Breast epithelium (tissue), 4 donors: ENCODE measurements around the gene MAP2K5. TPM values are rescaled to one million over a fixed set of nuclear protein-coding genes. Genes with fewer than 3 reads are reported as not detected.

ENCODE experiments used
- DNase-seq, 2 donors: peaks; one replicate each; pipeline ENCODE4 v3.0.0-alpha.2; 2019; ENCODE audit warnings: low spot score in 2 of 2
- H3K27ac ChIP-seq, 2 donors: fragments of 200-600 bp; sonication (generic) in 1 of 2; one replicate each; pipeline ENCODE4 v1.5.1; 2016 to 2019; ENCODE audit warnings: mild to moderate bottlenecking in 1 of 2
- H3K27me3 ChIP-seq, 2 donors: fragments of 200-600 bp; sonication (generic) in 1 of 2; one replicate each; pipeline versions ENCODE4 v1.5.1 to v1.6.0; 2017 to 2019; ENCODE audit warnings: control low read depth in 1 of 2, mild to moderate bottlenecking in 1 of 2
- H3K36me3 ChIP-seq: fragments of 200-600 bp; one replicate; pipeline ENCODE4 v1.5.1; 2019
- H3K4me1 ChIP-seq, 2 donors: fragments of 200-600 bp; sonication (generic); one replicate each; pipeline ENCODE4 v1.5.1; 2016 to 2019; ENCODE audit warnings: control low read depth in 1 of 2
- H3K4me3 ChIP-seq, 3 donors: fragments of 200-600 bp; sonication (generic); 1 replicate in 2 of 3; 2 replicates in 1 of 3; pipeline ENCODE4 v1.5.1; 2016 to 2019; ENCODE audit warnings: mild to moderate bottlenecking in 3 of 3, moderate library complexity in 2 of 3
- H3K9me3 ChIP-seq, 2 donors: fragments of 200-600 bp; sonication (generic) in 1 of 2; one replicate each; pipeline ENCODE4 v1.5.1; 2016 to 2019; ENCODE audit warnings: control low read depth in 1 of 2
- CTCF ChIP-seq, 3 donors: fragments of 450-650 bp; IDR thresholded peaks; one replicate each; pipeline ENCODE4 v1.5.1; 2016 to 2017; ENCODE audit warnings: antibody characterized with exemption in 3 of 3, mild to moderate bottlenecking in 3 of 3, moderate library complexity in 3 of 3
- POLR2A ChIP-seq: fragments of 450-650 bp; IDR thresholded peaks from one replicate; pipeline ENCODE4 v1.6.1; 2016; ENCODE audit warnings: antibody characterized with exemption, mild to moderate bottlenecking, moderate library complexity
- POLR2AphosphoS5 ChIP-seq, 3 donors: sonication (generic); formaldehyde crosslinking; IDR thresholded peaks; one replicate each; pipeline ENCODE4 v1.6.1; 2017; ENCODE audit warnings: antibody characterized with exemption in 3 of 3
- intact Hi-C: fragments of 100-400 bp; cut with DNase I; formaldehyde crosslinking; loops from one replicate; pipeline ENCODE4 v1.15.1; 2023; ENCODE audit warnings: low total_unique reads
- total RNA-seq, 3 donors: library from RNA; depleted of rRNA; stranded (reverse); fragments of >200 nt; gene quantifications; one replicate each; pipeline ENCODE4 v1.1.0, GENCODE V29; 2016

MAP2K5 gene
- total RNA-seq, 3 donors from 2014 or later, result 13.8 to 15.1 (median 14.0) TPM

- no peaks in the 10 kb centered on the region for H3K9me3 ChIP-seq
- intact Hi-C loops, result no loop called here
- H3K27me3 ChIP-seq, result no peaks in the 10 kb centered on the region
- H3K4me1 ChIP-seq, result no peaks in the 10 kb centered on the region
- DNase-seq, result no peak
- TF ChIP-seq POLR2A (no peak), CTCF (IDR thresholded peaks at IDR 0.05) (no peak), POLR2AphosphoS5 (IDR thresholded peaks at IDR 0.05) (no peak)
- H3K36me3 ChIP-seq, result no peaks in the 10 kb centered on the region
- H3K27ac ChIP-seq, result no peak overlapping the region
- H3K4me3 ChIP-seq, result no peak overlapping the region
Measured at GRCh38 chr15:67766968-67767367, 224.5 kb downstream of the MAP2K5 start.

GRCh38 chr15:67768313-67768977 lies 225.9 kb downstream of the MAP2K5 start:
- intact Hi-C loops, result no loop called here
- Histone ChIP-seq H3K4me3 (no peak overlapping the region), H3K4me1 (no peaks in the 10 kb centered on the region), H3K27me3 (no peaks in the 10 kb centered on the region), H3K27ac (no peak overlapping the region), H3K9me3 (no peaks in the 10 kb centered on the region), H3K36me3 (no peaks in the 10 kb centered on the region)
- DNase-seq, result no peak
- TF ChIP-seq CTCF (IDR thresholded peaks at IDR 0.05), result no peak
- TF ChIP-seq POLR2AphosphoS5 (IDR thresholded peaks at IDR 0.05), result no peak
- no peak for TF ChIP-seq POLR2A

- Histone ChIP-seq H3K9me3 (no peaks in the 10 kb centered on the region), H3K27me3 (no peaks in the 10 kb centered on the region), H3K36me3 (no peaks in the 10 kb centered on the region), H3K4me3 (no peak overlapping the region), H3K4me1 (no peaks in the 10 kb centered on the region), H3K27ac (no peak overlapping the region)
- no peak for DNase-seq
- intact Hi-C loops, result no loop called here
- TF ChIP-seq POLR2AphosphoS5 (IDR thresholded peaks at IDR 0.05), result no peak
- TF ChIP-seq CTCF (IDR thresholded peaks at IDR 0.05), result no peak
- TF ChIP-seq POLR2A, result no peak
Measured at GRCh38 chr15:67769497-67770357, 227.2 kb downstream of the MAP2K5 start.

- H3K27ac ChIP-seq, result no peak overlapping the region
- H3K9me3 ChIP-seq, result no peaks in the 10 kb centered on the region
- intact Hi-C loops, result no loop called here
- no peaks in the 10 kb centered on the region for H3K36me3 ChIP-seq
- no peak for DNase-seq
- TF ChIP-seq POLR2AphosphoS5 (IDR thresholded peaks at IDR 0.05) (no peak), CTCF (IDR thresholded peaks at IDR 0.05) (no peak), POLR2A (no peak)
- no peaks in the 10 kb centered on the region for H3K4me1 ChIP-seq
- no peaks in the 10 kb centered on the region for H3K27me3 ChIP-seq
- H3K4me3 ChIP-seq, result no peak overlapping the region
Measured at GRCh38 chr15:67770358-67770628, 227.8 kb downstream of the MAP2K5 start.

- TF ChIP-seq CTCF (IDR thresholded peaks at IDR 0.05) (no peak), POLR2AphosphoS5 (IDR thresholded peaks at IDR 0.05) (no peak), POLR2A (no peak)
- Histone ChIP-seq H3K9me3 (no peaks in the 10 kb centered on the region), H3K4me1 (no peaks in the 10 kb centered on the region), H3K27me3 (no peaks in the 10 kb centered on the region), H3K36me3 (no peaks in the 10 kb centered on the region), H3K27ac (no peak overlapping the region), H3K4me3 (no peak overlapping the region)
- no peak for DNase-seq
- intact Hi-C loops, result no loop called here
Measured at GRCh38 chr15:67771189-67771800, 228.8 kb downstream of the MAP2K5 start.
